HepG2 (cell line): Measurements from ENCODE around the gene ZNF669. TPM values are rescaled to one million over a fixed set of nuclear protein-coding genes. Genes with fewer than 3 reads are reported as not detected.
A peak's percentile ranks its signal among the peaks of the same experiment; 100 is the strongest.

Experiments
- ATAC-seq: fragments of 200-7000 bp; cut with Tn5 transposase; 3 replicates; pipeline ENCODE4 v1.9.1; 2020; ENCODE audit warnings: mild to moderate bottlenecking, moderate library complexity
- BruUV-seq: library from RNA; stranded (reverse); fragments of 400-500 nt; replicated peaks from 2 replicates; lab custom pipeline; 2021; lab: Mats Ljungman, UMichigan
- CTCF ChIA-PET: fragments of 300-600 bp; formaldehyde crosslinking; extraction: SDS; loops from one replicate; lab custom pipeline; 2021; ENCODE audit warnings: low total read pairs, inconsistent platforms, low intra/inter-chr PET ratio; lab: Yijun Ruan, JAX
- POLR2A ChIA-PET: fragments of 350-600 bp; sonication (Branson Sonifier 250); formaldehyde crosslinking; loops from one replicate; lab custom pipeline; 2020; ENCODE audit warnings: antibody characterized with exemption, inconsistent platforms; lab: Yijun Ruan, JAX
- DNase-seq: peaks from one replicate; pipeline ENCODE4 v3.0.0-alpha.2; 2015; ENCODE audit warnings: low spot score
- FAIRE-seq: peaks from 3 replicates; lab custom pipeline; 2011; peaks lifted over from hg19 to GRCh38; lab: Jason Lieb, UNC
- H2AFZ ChIP-seq: one replicate; pipeline ENCODE4 v1.6.1; 2011; ENCODE audit warnings: low read length, inconsistent platforms
- H3K27ac ChIP-seq: fragments of 300-600 bp; 3 replicates; pipeline ENCODE4 v1.8.0; 2011; ENCODE audit warnings: mixed run types, mild to moderate bottlenecking, mixed read lengths, low read length, inconsistent platforms; ENCODE audit not compliant: insufficient read depth; ENCODE audit errors: extremely low read length
- H3K27me3 ChIP-seq, 2 experiments: fragments of 200-600 bp in 1 of 2; 2 replicates in 1 of 2; 3 replicates in 1 of 2; pipeline versions ENCODE4 v1.6.0 to v1.8.0; 2011; ENCODE audit warnings: low read length in 2 of 2, mild to moderate bottlenecking in 2 of 2, moderate library complexity in 2 of 2, inconsistent platforms in 1 of 2; ENCODE audit not compliant: insufficient read depth in 2 of 2, control insufficient read depth in 1 of 2
- H3K36me3 ChIP-seq, 2 experiments: fragments of 200-600 bp in 1 of 2; replicated peaks in 1 of 2; 2 replicates in 1 of 2; 3 replicates in 1 of 2; pipeline versions ENCODE4 v1.5.1 to v1.8.0; 2011; ENCODE audit warnings: low read length in 2 of 2, inconsistent platforms in 1 of 2; ENCODE audit not compliant: insufficient read depth in 2 of 2, control insufficient read depth in 1 of 2
- H3K4me1 ChIP-seq: 2 replicates; pipeline ENCODE4 v1.5.1; 2012; ENCODE audit warnings: low read length, inconsistent platforms; ENCODE audit not compliant: insufficient read depth
- H3K4me2 ChIP-seq: 2 replicates; pipeline ENCODE4 v1.6.0; 2011; ENCODE audit warnings: low read depth, low read length, inconsistent platforms
- H3K4me3 ChIP-seq, 3 experiments: fragments of 200-600 bp in 1 of 3; sonication (generic), shearing (Covaris generic) in 1 of 3; replicated peaks in 1 of 3; 2 replicates each; pipeline ENCODE4 v1.5.1; 2011 to 2016; ENCODE audit warnings: low read length in 3 of 3, inconsistent platforms in 2 of 3, low read depth in 2 of 3, mild to moderate bottlenecking in 2 of 3, control low read depth in 1 of 3, mixed read lengths in 1 of 3; ENCODE audit not compliant: insufficient read depth in 1 of 3
- H3K79me2 ChIP-seq: one replicate; pipeline ENCODE4 v1.6.1; 2011; ENCODE audit warnings: low read length, inconsistent platforms; ENCODE audit not compliant: insufficient read depth
- H3K9ac ChIP-seq: 2 replicates; pipeline ENCODE4 v1.6.0; 2011; ENCODE audit warnings: mild to moderate bottlenecking, low read depth, low read length, inconsistent platforms; ENCODE audit not compliant: insufficient read depth
- H3K9me3 ChIP-seq: 2 replicates; pipeline ENCODE4 v1.5.1; 2012; ENCODE audit warnings: mild to moderate bottlenecking, low read length
- H4K20me1 ChIP-seq: 2 replicates; pipeline ENCODE4 v1.6.0; 2011; ENCODE audit warnings: inconsistent platforms, mild to moderate bottlenecking, low read length, moderate library complexity; ENCODE audit not compliant: insufficient read depth
- ARNTL ChIP-seq: sonication (generic); formaldehyde crosslinking; IDR thresholded peaks from 2 replicates; pipeline ENCODE4 v1.4.0; 2020; ENCODE audit warnings: mild to moderate bottlenecking, missing genetic modification reagents
- CBFB ChIP-seq: sonication (generic); formaldehyde crosslinking; IDR thresholded peaks from 2 replicates; pipeline ENCODE4 v1.4.0; 2020; ENCODE audit warnings: missing genetic modification reagents
- ETV5 ChIP-seq: IDR thresholded peaks from 2 replicates; pipeline ENCODE4 v1.6.1; 2018; ENCODE audit warnings: missing biosample characterization, missing genetic modification reagents, inconsistent platforms, borderline replicate concordance
- KMT2B ChIP-seq: IDR thresholded peaks from 2 replicates; pipeline ENCODE4 v1.6.1; 2016; ENCODE audit warnings: missing genetic modification reagents, missing compliant biosample characterization
- MED13 ChIP-seq: sonication (generic); formaldehyde crosslinking; IDR thresholded peaks from 2 replicates; pipeline ENCODE4 v1.5.0; 2020; ENCODE audit warnings: missing genetic modification reagents
- MYC ChIP-seq: sonication (generic); formaldehyde crosslinking; IDR thresholded peaks from 2 replicates; pipeline ENCODE4 v1.9.0; 2021; ENCODE audit warnings: missing genetic modification reagents, borderline replicate concordance
- NAIF1 ChIP-seq: sonication (generic); formaldehyde crosslinking; IDR thresholded peaks from 2 replicates; pipeline ENCODE4 v1.5.0; 2020; ENCODE audit warnings: mild to moderate bottlenecking, missing genetic modification reagents, borderline replicate concordance
- SNAI1 ChIP-seq: sonication (generic); formaldehyde crosslinking; IDR thresholded peaks from 2 replicates; pipeline ENCODE4 v1.5.0; 2020; ENCODE audit warnings: mild to moderate bottlenecking, missing genetic modification reagents, borderline replicate concordance
- ZNF468 ChIP-seq: sonication (generic); formaldehyde crosslinking; IDR thresholded peaks from 2 replicates; pipeline ENCODE4 v1.8.0; 2022; ENCODE audit warnings: mild to moderate bottlenecking, moderate library complexity, missing genetic modification reagents
- ZNF616 ChIP-seq: sonication (generic); formaldehyde crosslinking; IDR thresholded peaks from 2 replicates; pipeline ENCODE4 v1.5.0; 2020; ENCODE audit warnings: low read depth, mild to moderate bottlenecking, missing genetic modification reagents
- ZNF670 ChIP-seq: sonication (generic); formaldehyde crosslinking; IDR thresholded peaks from 2 replicates; pipeline ENCODE4 v1.8.0; 2022; ENCODE audit warnings: mild to moderate bottlenecking, missing genetic modification reagents, borderline replicate concordance
- WGBS: methylation state at CpG from one replicate; pipeline ENCODE4 v1.1.6; 2017; ENCODE audit warnings: low lambda C conversion rate; 5-methylcytosine and 5-hydroxymethylcytosine counted together
- in situ Hi-C: cut with HindIII; loops from 2 replicates; pipeline ENCODE4 v1.10.0; 2017; ENCODE audit warnings: low pct_unique_long_range_greater_than_20kb; ENCODE audit not compliant: extremely low pct_ligation_motif_present
- intact Hi-C: fragments of 100-400 bp; cut with micrococcal nuclease; formaldehyde crosslinking; loops from one replicate; pipeline ENCODE4 v1.10.0; 2022; ENCODE audit not compliant: unreplicated experiment
- polyA plus RNA-seq, 8 experiments: library from polyadenylated mRNA; depleted of rRNA in 3 of 8; stranded (reverse) in 7 of 8; unstranded in 1 of 8; fragments of >200 nt; fragmentation: Illumina TruSeq in 4 of 8; extraction: Trizol in 4 of 8; gene quantifications; 2 replicates each; pipeline versions ENCODE4 v1.2.1 to v1.2.3, GENCODE V29; 2011 to 2016; ENCODE audit warnings: low read depth in 4 of 8, missing spikeins in 1 of 8, mixed read lengths in 1 of 8; ENCODE audit not compliant: insufficient read depth in 1 of 8
- total RNA-seq, 5 experiments: library from RNA; depleted of rRNA; stranded (reverse); fragments of >200 nt; fragmentation: Illumina TruSeq; extraction: Trizol; gene quantifications; 2 replicates each; pipeline ENCODE4 v1.2.3, GENCODE V29; 2016; ENCODE audit warnings: low read depth in 1 of 5
- TF ChIP-seq, protein P1 (sequence below): sonication (generic); formaldehyde crosslinking; IDR thresholded peaks from 2 replicates; pipeline ENCODE4 v1.5.0; 2020; ENCODE audit warnings: missing genetic modification reagents, mild to moderate bottlenecking, borderline replicate concordance
- TF ChIP-seq, protein P2 (sequence below): sonication (generic); formaldehyde crosslinking; IDR thresholded peaks from 2 replicates; pipeline ENCODE4 v1.4.0; 2020; ENCODE audit warnings: low read depth, missing genetic modification reagents
- TF ChIP-seq, protein P3 (sequence below): sonication (generic); formaldehyde crosslinking; IDR thresholded peaks from 2 replicates; pipeline ENCODE4 v1.4.0; 2020; ENCODE audit warnings: mild to moderate bottlenecking, missing genetic modification reagents
- TF ChIP-seq, protein P4 (sequence below): sonication (generic); formaldehyde crosslinking; IDR thresholded peaks from 2 replicates; pipeline ENCODE4 v1.4.0; 2020; ENCODE audit warnings: missing genetic modification reagents
- TF ChIP-seq, protein P5 (sequence below): IDR thresholded peaks from 2 replicates; pipeline ENCODE4 v1.6.1; 2016; ENCODE audit warnings: mild to moderate bottlenecking, missing biosample characterization, missing genetic modification reagents

The ZNF669 gene
- total and polyA plus RNA-seq, 2 of the 13 experiments (the other 11 are each of a cell fraction or from before 2014, with no cell fraction given) = 3.1 to 14.6 TPM

DNA sequence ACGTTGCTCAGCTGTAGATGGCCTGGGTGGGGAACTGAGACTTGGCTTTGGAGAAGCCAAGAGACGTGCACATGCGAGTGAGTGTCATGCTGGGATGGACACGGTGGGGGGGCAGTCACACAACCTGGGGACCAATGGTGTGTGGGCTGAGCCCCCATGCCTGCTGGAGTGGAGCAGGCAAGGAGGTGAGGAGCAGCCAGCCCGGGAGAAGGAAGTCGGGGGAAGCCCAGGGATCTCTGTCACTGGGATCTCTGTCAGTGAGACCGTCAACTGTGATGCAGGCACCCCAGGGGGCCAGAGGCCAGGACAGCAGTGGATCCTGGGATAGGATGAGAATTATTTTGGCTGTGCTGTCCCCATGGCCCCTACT lies 11.0 kb upstream of the ZNF669 start:
- intact Hi-C loops = loop anchor here (10.0 kb wide), 2 partner anchors 180 to 210 kb away; partner anchors contain the start of gene AHCTF1
- no peak overlapping the region for H2AFZ ChIP-seq
- ChIA-PET POLR2A (interaction anchor here (1.2 kb wide), 1 partner anchor 37 kb away, joined by 3 read pairs; the partner anchor contains the start of gene ZNF670), CTCF (no interaction called here)
- H3K27me3 ChIP-seq = no peaks in the 10 kb centered on the region
- no peaks in the 10 kb centered on the region for H3K36me3 ChIP-seq
- peaks cover 4% of the 10 kb centered on the region for H3K79me2 ChIP-seq
- FAIRE-seq (no peak), ATAC-seq (peak; percentile 0; the same call in 1 of the 3 replicates), DNase-seq (no peak)
- BruUV-seq = no TSS peak
- H3K9me3 ChIP-seq = no peaks in the 10 kb centered on the region
- H3K27ac ChIP-seq = no peak overlapping the region
- 14% methylated on average over 4 of the region's 7 CpGs for WGBS
- H3K4me1 ChIP-seq = peaks cover 51% of the 10 kb centered on the region
- in situ Hi-C loops = no loop called here
- H3K4me3 ChIP-seq = peak overlapping the region in 1 of 3 experiments; percentile 82; a peak in 1 of 6 replicates
- H3K4me2 ChIP-seq = peak overlapping the region; percentile 83
- H4K20me1 ChIP-seq = no peaks in the 10 kb centered on the region
- no peak overlapping the region; the same call in 1 of the 2 replicates for H3K9ac ChIP-seq
- TF ChIP-seq, protein P1, sequence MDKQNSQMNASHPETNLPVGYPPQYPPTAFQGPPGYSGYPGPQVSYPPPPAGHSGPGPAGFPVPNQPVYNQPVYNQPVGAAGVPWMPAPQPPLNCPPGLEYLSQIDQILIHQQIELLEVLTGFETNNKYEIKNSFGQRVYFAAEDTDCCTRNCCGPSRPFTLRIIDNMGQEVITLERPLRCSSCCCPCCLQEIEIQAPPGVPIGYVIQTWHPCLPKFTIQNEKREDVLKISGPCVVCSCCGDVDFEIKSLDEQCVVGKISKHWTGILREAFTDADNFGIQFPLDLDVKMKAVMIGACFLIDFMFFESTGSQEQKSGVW = no peak
- TF ChIP-seq ZNF468 (CRISPR knock-in tag) = no peak
- no peak for TF ChIP-seq MED13 (CRISPR knock-in tag)
- no peak for TF ChIP-seq SNAI1 (CRISPR knock-in tag)
- TF ChIP-seq, protein P2, sequence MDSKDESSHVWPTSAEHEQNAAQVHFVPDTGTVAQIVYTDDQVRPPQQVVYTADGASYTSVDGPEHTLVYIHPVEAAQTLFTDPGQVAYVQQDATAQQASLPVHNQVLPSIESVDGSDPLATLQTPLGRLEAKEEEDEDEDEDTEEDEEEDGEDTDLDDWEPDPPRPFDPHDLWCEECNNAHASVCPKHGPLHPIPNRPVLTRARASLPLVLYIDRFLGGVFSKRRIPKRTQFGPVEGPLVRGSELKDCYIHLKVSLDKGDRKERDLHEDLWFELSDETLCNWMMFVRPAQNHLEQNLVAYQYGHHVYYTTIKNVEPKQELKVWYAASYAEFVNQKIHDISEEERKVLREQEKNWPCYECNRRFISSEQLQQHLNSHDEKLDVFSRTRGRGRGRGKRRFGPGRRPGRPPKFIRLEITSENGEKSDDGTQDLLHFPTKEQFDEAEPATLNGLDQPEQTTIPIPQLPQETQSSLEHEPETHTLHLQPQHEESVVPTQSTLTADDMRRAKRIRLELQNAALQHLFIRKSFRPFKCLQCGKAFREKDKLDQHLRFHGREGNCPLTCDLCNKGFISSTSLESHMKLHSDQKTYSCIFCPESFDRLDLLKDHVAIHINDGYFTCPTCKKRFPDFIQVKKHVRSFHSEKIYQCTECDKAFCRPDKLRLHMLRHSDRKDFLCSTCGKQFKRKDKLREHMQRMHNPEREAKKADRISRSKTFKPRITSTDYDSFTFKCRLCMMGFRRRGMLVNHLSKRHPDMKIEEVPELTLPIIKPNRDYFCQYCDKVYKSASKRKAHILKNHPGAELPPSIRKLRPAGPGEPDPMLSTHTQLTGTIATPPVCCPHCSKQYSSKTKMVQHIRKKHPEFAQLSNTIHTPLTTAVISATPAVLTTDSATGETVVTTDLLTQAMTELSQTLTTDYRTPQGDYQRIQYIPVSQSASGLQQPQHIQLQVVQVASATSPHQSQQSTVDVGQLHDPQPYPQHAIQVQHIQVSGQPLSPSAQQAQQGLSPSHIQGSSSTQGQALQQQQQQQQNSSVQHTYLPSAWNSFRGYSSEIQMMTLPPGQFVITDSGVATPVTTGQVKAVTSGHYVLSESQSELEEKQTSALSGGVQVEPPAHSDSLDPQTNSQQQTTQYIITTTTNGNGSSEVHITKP = no peak
- TF ChIP-seq KMT2B (CRISPR knock-in tag) = no peak
- no peak for TF ChIP-seq ETV5 (CRISPR knock-in tag)
- TF ChIP-seq, protein P3, sequence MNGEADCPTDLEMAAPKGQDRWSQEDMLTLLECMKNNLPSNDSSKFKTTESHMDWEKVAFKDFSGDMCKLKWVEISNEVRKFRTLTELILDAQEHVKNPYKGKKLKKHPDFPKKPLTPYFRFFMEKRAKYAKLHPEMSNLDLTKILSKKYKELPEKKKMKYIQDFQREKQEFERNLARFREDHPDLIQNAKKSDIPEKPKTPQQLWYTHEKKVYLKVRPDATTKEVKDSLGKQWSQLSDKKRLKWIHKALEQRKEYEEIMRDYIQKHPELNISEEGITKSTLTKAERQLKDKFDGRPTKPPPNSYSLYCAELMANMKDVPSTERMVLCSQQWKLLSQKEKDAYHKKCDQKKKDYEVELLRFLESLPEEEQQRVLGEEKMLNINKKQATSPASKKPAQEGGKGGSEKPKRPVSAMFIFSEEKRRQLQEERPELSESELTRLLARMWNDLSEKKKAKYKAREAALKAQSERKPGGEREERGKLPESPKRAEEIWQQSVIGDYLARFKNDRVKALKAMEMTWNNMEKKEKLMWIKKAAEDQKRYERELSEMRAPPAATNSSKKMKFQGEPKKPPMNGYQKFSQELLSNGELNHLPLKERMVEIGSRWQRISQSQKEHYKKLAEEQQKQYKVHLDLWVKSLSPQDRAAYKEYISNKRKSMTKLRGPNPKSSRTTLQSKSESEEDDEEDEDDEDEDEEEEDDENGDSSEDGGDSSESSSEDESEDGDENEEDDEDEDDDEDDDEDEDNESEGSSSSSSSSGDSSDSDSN (CRISPR knock-in tag) = no peak
- TF ChIP-seq CBFB (CRISPR knock-in tag) = no peak
- TF ChIP-seq ZNF616 (CRISPR knock-in tag) = no peak
- TF ChIP-seq ZNF670 (CRISPR knock-in tag) = no peak
- TF ChIP-seq MYC (CRISPR knock-in tag) = no peak
- no peak for TF ChIP-seq NAIF1 (CRISPR knock-in tag)
- TF ChIP-seq, protein P4, sequence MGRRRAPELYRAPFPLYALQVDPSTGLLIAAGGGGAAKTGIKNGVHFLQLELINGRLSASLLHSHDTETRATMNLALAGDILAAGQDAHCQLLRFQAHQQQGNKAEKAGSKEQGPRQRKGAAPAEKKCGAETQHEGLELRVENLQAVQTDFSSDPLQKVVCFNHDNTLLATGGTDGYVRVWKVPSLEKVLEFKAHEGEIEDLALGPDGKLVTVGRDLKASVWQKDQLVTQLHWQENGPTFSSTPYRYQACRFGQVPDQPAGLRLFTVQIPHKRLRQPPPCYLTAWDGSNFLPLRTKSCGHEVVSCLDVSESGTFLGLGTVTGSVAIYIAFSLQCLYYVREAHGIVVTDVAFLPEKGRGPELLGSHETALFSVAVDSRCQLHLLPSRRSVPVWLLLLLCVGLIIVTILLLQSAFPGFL = no peak
- TF ChIP-seq ARNTL = no peak
- TF ChIP-seq, protein P5, sequence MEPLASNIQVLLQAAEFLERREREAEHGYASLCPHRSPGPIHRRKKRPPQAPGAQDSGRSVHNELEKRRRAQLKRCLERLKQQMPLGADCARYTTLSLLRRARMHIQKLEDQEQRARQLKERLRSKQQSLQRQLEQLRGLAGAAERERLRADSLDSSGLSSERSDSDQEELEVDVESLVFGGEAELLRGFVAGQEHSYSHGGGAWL (CRISPR knock-in tag) = no peak
